Retinal pigment epithelial cell (primary cell): ENCODE results near the gene FAM170B.

Experiments
- DNase-seq: peaks from one replicate; pipeline ENCODE4 v3.0.0-alpha.2; 2010; ENCODE audit warnings: low read depth
- H3K4me3 ChIP-seq: 2 replicates; pipeline ENCODE4 v1.5.1; 2011; ENCODE audit warnings: mild to moderate bottlenecking, low read length, control low read depth, moderate library complexity
- CTCF ChIP-seq: conservative IDR thresholded peaks from 2 replicates; pipeline ENCODE4 v1.5.1; 2011; ENCODE audit warnings: low read depth, low read length, control low read depth, inconsistent platforms

Gene FAM170B

GRCh38 chr10:49176310-49177268 lies 42.8 kb upstream of the FAM170B start:
- H3K4me3 ChIP-seq = no peak overlapping the region
- no peak for TF ChIP-seq CTCF
- no peak for DNase-seq

- DNase-seq = no peak
- H3K4me3 ChIP-seq = no peak overlapping the region
- TF ChIP-seq CTCF = no peak
Observed at GRCh38 chr10:49175587-49176309, 41.9 kb upstream of the FAM170B start.

GRCh38 chr10:49174926-49175500 lies 41.2 kb upstream of the FAM170B start:
- no peak for TF ChIP-seq CTCF
- no peak for DNase-seq
- H3K4me3 ChIP-seq = no peak overlapping the region

- no peak for TF ChIP-seq CTCF
Observed at GRCh38 chr10:49174261-49174925, 40.6 kb upstream of the FAM170B start.

GRCh38 chr10:49173853-49174252 lies 40.0 kb upstream of the FAM170B start:
- no peak overlapping the region for H3K4me3 ChIP-seq
- TF ChIP-seq CTCF = no peak
- no peak for DNase-seq

More at GRCh38 chr10:49174261-49174925, 40.6 kb upstream of the FAM170B start:
- no peak overlapping the region for H3K4me3 ChIP-seq
- DNase-seq = no peak

- no peak for TF ChIP-seq CTCF
- H3K4me3 ChIP-seq = no peak overlapping the region
- DNase-seq = no peak
Observed at GRCh38 chr10:49173201-49173772, 39.5 kb upstream of the FAM170B start.
